Lung (tissue), 12 donors: ENCODE results near the gene CEPT1. TPM values are rescaled to one million over a fixed set of nuclear protein-coding genes. Genes with fewer than 3 reads are reported as not detected.
A peak's percentile ranks its signal among the peaks of the same experiment; 100 is the strongest.

Experiments used
- ATAC-seq: fragments of 200-7000 bp; cut with Tn5 transposase; one replicate; pipeline ENCODE4 v1.9.1; 2020; ENCODE audit warnings: moderate number of reproducible peaks; ENCODE audit not compliant: insufficient read depth, low FRiP score
- DNase-seq, 3 donors: peaks; one replicate each; pipeline ENCODE4 v3.0.0-alpha.2; 2013 to 2017
- H3K27ac ChIP-seq, 2 donors: one replicate each; pipeline ENCODE4 v1.5.1; 2013; ENCODE audit warnings: mild to moderate bottlenecking in 2 of 2, moderate library complexity in 2 of 2, control low read depth in 1 of 2, inconsistent platforms in 1 of 2, low read depth in 1 of 2, low read length in 1 of 2
- H3K27me3 ChIP-seq, 3 donors: one replicate each; pipeline ENCODE4 v1.5.1; 2013; ENCODE audit warnings: low read length in 2 of 3; ENCODE audit not compliant: control insufficient read depth in 3 of 3, insufficient read depth in 3 of 3
- H3K36me3 ChIP-seq, 4 donors: one replicate each; pipeline ENCODE4 v1.5.1; 2013; ENCODE audit warnings: low read length in 4 of 4, mild to moderate bottlenecking in 1 of 4, moderate library complexity in 1 of 4; ENCODE audit not compliant: control insufficient read depth in 4 of 4, insufficient read depth in 4 of 4
- H3K4me1 ChIP-seq, 5 donors: one replicate each; pipeline ENCODE4 v1.5.1; 2013; ENCODE audit warnings: low read length in 5 of 5, mild to moderate bottlenecking in 2 of 5, moderate library complexity in 1 of 5; ENCODE audit not compliant: control insufficient read depth in 5 of 5, insufficient read depth in 5 of 5
- H3K4me3 ChIP-seq: one replicate; pipeline ENCODE4 v1.5.1; 2013; ENCODE audit warnings: mild to moderate bottlenecking, control low read depth, moderate library complexity
- H3K9ac ChIP-seq, 2 donors: one replicate each; pipeline ENCODE4 v1.5.1; 2013; ENCODE audit warnings: low read length in 2 of 2, control low read depth in 1 of 2; ENCODE audit not compliant: insufficient read depth in 1 of 2
- H3K9me3 ChIP-seq, 4 donors: one replicate each; pipeline ENCODE4 v1.5.1; 2013; ENCODE audit warnings: low read length in 3 of 4, mild to moderate bottlenecking in 1 of 4, moderate library complexity in 1 of 4; ENCODE audit not compliant: control insufficient read depth in 4 of 4, insufficient read depth in 3 of 4
- CTCF ChIP-seq: IDR thresholded peaks from 2 replicates; pipeline ENCODE4 v1.5.1; 2012; ENCODE audit warnings: mild to moderate bottlenecking; ENCODE audit errors: control extremely low read depth, extremely low read depth
- WGBS, 2 donors: extraction: QIAGEN DNeasy Blood & Tissue Kit; methylation state at CpG; one replicate each; pipeline ENCODE4 v1.1.7; 2013; 5-methylcytosine and 5-hydroxymethylcytosine counted together
- polyA plus RNA-seq, 2 donors: library from polyadenylated mRNA; stranded (reverse); fragments of 200-250 nt; gene quantifications; one replicate each; pipeline ENCODE4 v1.2.1, GENCODE V29; 2013
- total RNA-seq, 2 donors: library from RNA; depleted of rRNA in 1 of 2; stranded (reverse); fragments of >200 nt in 1 of 2; gene quantifications; one replicate each; pipeline ENCODE4 v1.2.1, GENCODE V29; 2014 to 2021
- donor health status: control.
- donor health status: control.
- donor health status: Bipolar disorder and iron deficiency.
- donor health status: healthy.
- donor health status: DM: yes; HTN: yes; CAD: no.

Gene CEPT1
- total and polyA plus RNA-seq, 4 donors: 18.6 to 71.2 (median 26.2) TPM

GRCh38 chr1:111133866-111134265, 6.2 kb upstream of the CEPT1 start:
- Histone ChIP-seq H3K27me3 (no peaks in the 10 kb centered on the region), H3K36me3 (peaks cover 4 to 12% (median 9%) of the 10 kb centered on the region in 4 donors), H3K9me3 (no peaks in the 10 kb centered on the region), H3K4me3 (no peak overlapping the region), H3K4me1 (peaks cover 0 to 9% (median 0%) of the 10 kb centered on the region in 5 donors), H3K9ac (no peak overlapping the region), H3K27ac (no peak overlapping the region)
- ATAC-seq (no peak), DNase-seq (no peak)
- TF ChIP-seq CTCF: no peak
- 87 to 88% methylated on average over 1 of the region's 1 CpG for WGBS, 2 donors

- TF ChIP-seq CTCF: no peak
- 0 to 1% methylated on average over 33 of the region's 33 CpGs for WGBS, 2 donors
- peaks cover 0 to 24% (median 4%) of the 10 kb centered on the region in 5 donors for H3K4me1 ChIP-seq
- peak; percentile 56 for ATAC-seq
- peaks cover 0 to 6% (median 3%) of the 10 kb centered on the region in 4 donors for H3K36me3 ChIP-seq
- no peaks in the 10 kb centered on the region for H3K9me3 ChIP-seq
- peak overlapping the region; percentile 90 for H3K4me3 ChIP-seq
- H3K27me3 ChIP-seq: no peaks in the 10 kb centered on the region
- peak overlapping the region; percentile 85 to 98 for H3K27ac ChIP-seq
- peak overlapping the region; percentile 77 to 78 for H3K9ac ChIP-seq
- DNase-seq: peak in 2 of 3 donors; percentile 78 to 84
Measured at GRCh38 chr1:111139324-111139955, 583 bp upstream of the CEPT1 start.

GRCh38 chr1:111140680-111140967, 601 bp downstream of the CEPT1 start:
- Histone ChIP-seq H3K4me3 (peak overlapping the region; percentile 90), H3K4me1 (peaks cover 0 to 24% (median 6%) of the 10 kb centered on the region in 5 donors), H3K27ac (peak overlapping the region; percentile 85 to 98), H3K27me3 (no peaks in the 10 kb centered on the region), H3K36me3 (peaks cover 0 to 3% (median 3%) of the 10 kb centered on the region in 4 donors), H3K9me3 (no peaks in the 10 kb centered on the region), H3K9ac (peak overlapping the region; percentile 78 to 91)
- no peak for TF ChIP-seq CTCF
- no peak for DNase-seq
- no peak for ATAC-seq
- WGBS, 2 donors: 0% methylated on average over 9 of the region's 9 CpGs
